HG03378 (cell line): ENCODE data around the gene VOPP1.

ENCODE experiments used
- ATAC-seq: cut with Tn5 transposase; IDR thresholded peaks from one replicate; pipeline ENCODE4 v1.9.1; 2021; ENCODE audit warnings: mild to moderate bottlenecking, moderate library complexity; ENCODE audit not compliant: unreplicated experiment

Gene VOPP1

GRCh38 chr7:55533050-55533728, 39.1 kb downstream of the VOPP1 start:
- peak; percentile 57 for ATAC-seq

GRCh38 chr7:55532150-55532917, 40.0 kb downstream of the VOPP1 start:
- no peak for ATAC-seq

GRCh38 chr7:55531536-55531935, 40.8 kb downstream of the VOPP1 start:
- ATAC-seq: no peak

- ATAC-seq: no peak
These were observed 45.0 kb downstream of the VOPP1 start for GRCh38 chr7:55527307-55527706.

- peak; percentile 50 for ATAC-seq
These were observed 45.5 kb downstream of the VOPP1 start for GRCh38 chr7:55526770-55527169.

GRCh38 chr7:55526329-55526728, 46.0 kb downstream of the VOPP1 start:
- ATAC-seq: no peak

- ATAC-seq: no peak
These were observed 47.6 kb downstream of the VOPP1 start for GRCh38 chr7:55524558-55525310.

- ATAC-seq: no peak
These were observed 48.9 kb downstream of the VOPP1 start for GRCh38 chr7:55523366-55523765.

GRCh38 chr7:55521917-55522902, 50.1 kb downstream of the VOPP1 start:
- ATAC-seq: no peak

- ATAC-seq: no peak
These were observed 50.8 kb downstream of the VOPP1 start for GRCh38 chr7:55521512-55521911.

- ATAC-seq: no peak
These were observed 51.7 kb downstream of the VOPP1 start for GRCh38 chr7:55520426-55521140.

- no peak for ATAC-seq
These were observed 53.5 kb downstream of the VOPP1 start for GRCh38 chr7:55518836-55519235.

GRCh38 chr7:55517936-55518689, 54.2 kb downstream of the VOPP1 start:
- no peak for ATAC-seq

- peak; percentile 90 for ATAC-seq
These were observed 55.1 kb downstream of the VOPP1 start for GRCh38 chr7:55517191-55517633.

GRCh38 chr7:55516409-55516808, 55.9 kb downstream of the VOPP1 start:
- ATAC-seq: no peak

GRCh38 chr7:55515569-55516279, 56.6 kb downstream of the VOPP1 start:
- peak; percentile 37 for ATAC-seq

- ATAC-seq: no peak
These were observed 57.6 kb downstream of the VOPP1 start for GRCh38 chr7:55514546-55515265.

GRCh38 chr7:55513868-55514267, 58.4 kb downstream of the VOPP1 start:
- ATAC-seq: no peak
